ENCODE measurements around the gene ELMOD3.
"Not testable (repeated sequence)": the region's sequence is repeated elsewhere in the genome, so short reads cannot be mapped to it uniquely, and the experiment has no call there.

The ELMOD3 gene

DNA sequence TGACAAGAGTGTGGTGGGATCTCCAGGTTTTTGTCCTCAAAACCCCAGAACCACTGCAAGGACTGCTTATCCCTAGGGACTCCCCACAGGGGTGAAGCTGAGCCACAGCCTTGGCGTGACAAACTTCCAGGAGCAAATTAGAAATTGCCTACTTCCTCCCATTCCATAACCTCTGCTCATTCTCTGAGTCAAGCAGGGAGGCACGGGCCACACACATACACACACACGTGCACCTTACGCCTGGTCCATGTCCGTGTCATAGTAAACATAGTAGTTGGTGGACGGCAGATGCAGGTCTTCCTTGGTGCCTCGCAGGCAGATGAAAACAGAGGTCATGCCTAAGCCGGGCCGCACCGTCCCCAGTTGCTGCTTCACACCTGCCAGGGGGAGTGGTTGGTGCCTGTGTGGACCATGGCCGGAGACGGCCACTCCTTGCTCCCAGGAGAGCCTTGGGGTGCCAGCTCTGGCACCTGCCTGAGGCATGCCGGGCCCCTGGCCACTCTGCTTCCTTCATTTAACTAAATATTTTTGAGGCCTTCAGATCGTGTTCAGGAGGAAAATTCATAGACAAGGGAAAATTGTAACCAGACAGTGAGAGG lies 10.1 kb upstream of the ELMOD3 start:
- no peak overlapping the region for H3K4me3 ChIP-seq (ENCODE audit: low read length)
- TF ChIP-seq, protein P1, sequence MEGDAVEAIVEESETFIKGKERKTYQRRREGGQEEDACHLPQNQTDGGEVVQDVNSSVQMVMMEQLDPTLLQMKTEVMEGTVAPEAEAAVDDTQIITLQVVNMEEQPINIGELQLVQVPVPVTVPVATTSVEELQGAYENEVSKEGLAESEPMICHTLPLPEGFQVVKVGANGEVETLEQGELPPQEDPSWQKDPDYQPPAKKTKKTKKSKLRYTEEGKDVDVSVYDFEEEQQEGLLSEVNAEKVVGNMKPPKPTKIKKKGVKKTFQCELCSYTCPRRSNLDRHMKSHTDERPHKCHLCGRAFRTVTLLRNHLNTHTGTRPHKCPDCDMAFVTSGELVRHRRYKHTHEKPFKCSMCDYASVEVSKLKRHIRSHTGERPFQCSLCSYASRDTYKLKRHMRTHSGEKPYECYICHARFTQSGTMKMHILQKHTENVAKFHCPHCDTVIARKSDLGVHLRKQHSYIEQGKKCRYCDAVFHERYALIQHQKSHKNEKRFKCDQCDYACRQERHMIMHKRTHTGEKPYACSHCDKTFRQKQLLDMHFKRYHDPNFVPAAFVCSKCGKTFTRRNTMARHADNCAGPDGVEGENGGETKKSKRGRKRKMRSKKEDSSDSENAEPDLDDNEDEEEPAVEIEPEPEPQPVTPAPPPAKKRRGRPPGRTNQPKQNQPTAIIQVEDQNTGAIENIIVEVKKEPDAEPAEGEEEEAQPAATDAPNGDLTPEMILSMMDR (conservative IDR thresholded peaks at IDR 0.05; ENCODE audit: low read depth, low read length): no peak
- no peak for DNase-seq (ENCODE audit: low read depth)

DNA sequence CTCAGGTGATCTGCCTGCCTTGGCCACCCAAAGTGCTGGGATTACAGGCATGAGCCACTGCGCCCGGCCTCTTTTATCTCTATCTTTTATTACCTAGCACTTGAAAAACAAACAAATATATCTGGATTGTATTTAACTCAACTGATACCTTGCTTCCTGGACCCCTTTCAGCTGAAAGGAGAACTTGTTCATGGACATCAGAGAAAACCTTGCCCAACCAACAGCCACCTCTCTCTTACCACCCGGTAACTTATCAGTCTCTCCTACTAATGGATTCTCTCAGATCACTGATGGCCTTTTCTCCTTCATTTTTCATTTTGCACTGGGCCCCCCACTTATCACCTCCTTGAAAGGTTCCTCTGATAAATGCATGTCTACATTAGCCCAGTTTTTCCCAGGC lies 7.0 kb upstream of the ELMOD3 start:
- H3K4me3 ChIP-seq (ENCODE audit: low read length): no peak overlapping the region
- no peak for DNase-seq (ENCODE audit: low read depth)
- TF ChIP-seq, protein P1 (conservative IDR thresholded peaks at IDR 0.05; ENCODE audit: low read depth, low read length): no peak

DNA sequence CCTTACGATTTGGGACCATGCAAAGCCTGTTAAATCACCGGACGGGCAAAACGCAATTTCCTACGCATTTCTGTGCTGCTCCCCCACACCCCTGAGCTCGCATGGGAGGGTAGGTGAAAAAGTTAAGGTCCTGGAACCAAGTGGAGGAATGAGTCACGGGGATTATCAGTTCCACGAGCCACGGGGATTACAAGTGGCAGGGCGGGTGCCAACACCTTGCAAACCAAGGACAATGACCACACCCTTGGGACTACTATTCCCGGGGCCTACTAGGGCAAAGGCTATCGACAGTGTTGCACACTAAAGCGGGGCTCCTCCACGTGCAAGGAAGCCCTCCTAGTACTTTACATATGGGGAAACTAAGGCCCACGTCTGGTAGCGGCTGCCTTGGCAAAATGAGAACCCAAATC lies 688 bp upstream of the ELMOD3 start:
- H3K4me3 ChIP-seq (ENCODE audit: low read length): peak overlapping the region; percentile 98
- TF ChIP-seq, protein P1 (conservative IDR thresholded peaks at IDR 0.05; ENCODE audit: low read depth, low read length): no peak
- DNase-seq (ENCODE audit: low read depth): peak; percentile 45

DNA sequence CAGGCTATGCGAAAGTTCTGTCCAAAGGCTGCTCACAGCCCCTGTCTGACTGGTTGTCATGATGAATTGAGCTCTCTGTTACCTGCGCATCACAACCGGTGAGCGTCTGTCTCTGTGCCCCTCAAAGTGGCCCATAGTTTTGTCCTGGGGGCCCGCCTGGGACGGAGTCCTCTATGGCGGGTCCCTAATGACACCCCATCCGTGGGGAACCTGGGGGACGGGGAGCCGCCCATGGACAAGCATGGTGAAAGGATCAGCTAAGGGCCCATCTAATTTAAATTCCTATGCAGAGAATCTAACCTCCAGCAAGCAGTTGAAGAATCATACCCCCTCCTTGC lies 473 bp downstream of the ELMOD3 start:
- H3K4me3 ChIP-seq (ENCODE audit: low read length): peak overlapping the region; percentile 98
- no peak for DNase-seq (ENCODE audit: low read depth)
- TF ChIP-seq, protein P1 (conservative IDR thresholded peaks at IDR 0.05; ENCODE audit: low read depth, low read length): no peak

DNA sequence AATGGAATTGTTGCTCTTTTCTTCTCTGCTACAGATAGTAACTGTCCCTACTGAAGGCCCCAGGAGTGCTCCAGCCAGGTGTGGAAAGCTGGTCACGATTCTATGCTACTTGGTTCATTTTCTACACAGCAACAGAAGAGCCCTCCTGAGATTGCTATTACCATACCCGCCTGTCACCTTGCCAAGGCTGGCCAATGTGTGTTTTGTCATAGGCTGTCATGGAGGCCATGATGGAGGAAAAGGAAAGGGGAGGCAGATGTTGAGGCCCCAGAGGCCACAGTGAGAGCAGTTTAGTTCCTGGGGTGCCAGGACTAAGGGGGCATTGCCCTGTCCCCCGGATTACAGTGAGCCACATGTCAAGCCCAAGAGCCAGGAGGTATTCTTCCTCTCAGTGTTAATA lies 952 bp downstream of the ELMOD3 start:
- DNase-seq (ENCODE audit: low read depth): no peak
- TF ChIP-seq, protein P1 (conservative IDR thresholded peaks at IDR 0.05; ENCODE audit: low read depth, low read length): no peak
- peak overlapping the region; percentile 98 for H3K4me3 ChIP-seq (ENCODE audit: low read length)

DNA sequence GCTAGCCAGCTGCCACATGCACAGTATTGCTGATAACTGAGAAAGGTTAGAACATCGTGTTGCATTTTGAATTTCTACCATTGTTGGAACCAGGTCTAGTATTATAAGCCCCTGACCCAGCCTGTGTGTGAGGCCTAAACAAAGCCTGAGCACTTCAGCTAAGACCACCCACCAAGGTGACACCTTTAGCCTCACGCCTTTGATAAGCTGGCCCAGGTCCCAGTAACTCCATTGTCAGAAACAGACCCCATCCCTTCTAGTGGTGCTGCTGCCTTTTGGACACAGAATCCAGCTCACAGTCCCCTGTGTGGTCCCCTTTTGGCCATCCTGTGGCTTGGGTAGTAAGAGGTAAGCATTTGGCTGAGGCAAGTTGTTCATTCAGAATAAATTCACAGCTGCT lies 1.6 kb downstream of the ELMOD3 start:
- DNase-seq (ENCODE audit: low read depth): no peak
- no peak overlapping the region for H3K4me3 ChIP-seq (ENCODE audit: low read length)
- TF ChIP-seq, protein P1 (conservative IDR thresholded peaks at IDR 0.05; ENCODE audit: low read depth, low read length): no peak

DNA sequence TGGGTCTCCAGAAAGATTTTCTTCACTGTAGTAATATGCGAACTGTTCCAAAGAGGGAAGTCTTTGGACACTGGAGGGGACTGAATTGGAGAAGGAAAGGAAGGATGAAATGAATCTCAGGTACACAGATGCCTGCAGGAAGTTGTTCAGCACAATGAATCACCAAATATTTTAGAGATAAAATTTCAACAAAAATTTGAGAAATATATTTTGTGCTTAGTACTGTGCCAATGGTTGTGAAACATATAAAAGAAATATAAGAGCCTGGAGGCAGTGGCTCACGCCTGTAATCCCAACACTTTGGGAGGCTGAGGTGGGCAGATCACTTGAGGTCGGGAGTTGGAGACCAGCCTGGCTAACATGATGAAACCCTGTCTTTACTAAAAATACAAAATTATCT lies 3.2 kb downstream of the ELMOD3 start:
- H3K4me3 ChIP-seq (ENCODE audit: low read length): no peak overlapping the region
- TF ChIP-seq, protein P1 (conservative IDR thresholded peaks at IDR 0.05; ENCODE audit: low read depth, low read length): no peak
- DNase-seq (ENCODE audit: low read depth): no peak

DNA sequence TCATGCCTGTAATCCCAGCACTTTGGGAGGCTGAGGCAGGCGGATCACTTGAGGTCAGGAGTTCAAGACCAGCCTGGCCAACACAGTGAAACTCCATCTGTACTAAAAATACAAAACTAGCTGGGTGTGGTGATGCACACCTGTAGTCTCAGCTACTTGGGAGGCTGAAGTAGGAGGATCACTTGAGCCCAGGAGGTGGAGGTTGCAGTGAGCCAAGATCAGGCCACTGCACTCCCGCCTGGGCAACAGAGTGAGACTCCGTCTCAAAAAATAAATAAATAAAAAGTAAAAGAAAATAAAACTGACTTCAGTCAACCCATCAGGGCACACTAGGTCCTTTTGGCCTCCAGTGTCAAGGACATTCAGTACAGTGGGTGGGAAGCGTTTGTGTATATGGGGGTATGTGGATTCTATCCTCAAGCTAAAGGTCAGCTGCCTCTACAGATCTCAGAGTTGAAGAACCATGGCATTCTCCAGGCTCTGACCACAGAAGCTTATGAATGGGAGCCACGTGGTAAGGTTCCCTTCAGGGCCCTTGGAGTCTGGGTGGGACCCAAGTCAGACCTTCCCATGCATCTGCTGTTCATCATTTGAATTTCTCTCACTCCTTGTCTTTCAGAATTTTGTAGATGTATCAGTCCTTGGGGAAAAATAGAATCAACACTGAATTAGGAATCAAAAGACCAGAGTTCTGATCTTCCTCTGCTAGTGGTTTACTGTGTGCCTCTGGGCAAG lies 8.3 kb downstream of the ELMOD3 start:
- not testable (repeated sequence) for DNase-seq (ENCODE audit: low read depth); H3K4me3 ChIP-seq (ENCODE audit: low read length)

Measured in retinal pigment epithelial cell (primary cell).